Memory B cell (primary cell): ENCODE measurements around the gene MYOC.
"Not testable (repeated sequence)": the region's sequence is repeated elsewhere in the genome, so short reads cannot be mapped to it uniquely, and the experiment has no call there.

ENCODE experiments used
- ATAC-seq: fragments of 150-1000 bp; cut with Tn5 transposase; 2 replicates; pipeline ENCODE4 v1.10.0; 2021; ENCODE audit warnings: low read depth, mild to moderate bottlenecking, moderate library complexity
- DNase-seq, 2 donors: peaks; one replicate each; pipeline ENCODE4 v3.0.0; 2022; ENCODE audit warnings: low spot score in 2 of 2
- H3K27ac Mint-ChIP-seq: one replicate; pipeline ENCODE4 v1.8.0; 2022; ENCODE audit warnings: mild to moderate bottlenecking, moderate library complexity, mixed read lengths
- H3K27me3 Mint-ChIP-seq: one replicate; pipeline ENCODE4 v1.8.0; 2022; ENCODE audit warnings: mixed read lengths
- H3K36me3 Mint-ChIP-seq: one replicate; pipeline ENCODE4 v1.8.0; 2022; ENCODE audit warnings: mild to moderate bottlenecking, mixed read lengths
- H3K4me1 Mint-ChIP-seq: one replicate; pipeline ENCODE4 v1.8.0; 2022; ENCODE audit warnings: mixed read lengths
- H3K4me3 Mint-ChIP-seq: one replicate; pipeline ENCODE4 v1.8.0; 2022; ENCODE audit warnings: mild to moderate bottlenecking, moderate library complexity, mixed read lengths
- H3K9me3 Mint-ChIP-seq: one replicate; pipeline ENCODE4 v1.8.0; 2022; ENCODE audit warnings: mixed read lengths

The MYOC gene

GRCh38 chr1:171641076-171641864 is 11.2 kb downstream of the MYOC start:
- Mint-ChIP-seq H3K9me3 (no peaks in the 10 kb centered on the region), H3K36me3 (no peaks in the 10 kb centered on the region), H3K27me3 (peaks cover 4% of the 10 kb centered on the region), H3K4me3 (no peak overlapping the region), H3K27ac (no peak overlapping the region), H3K4me1 (peaks cover 8% of the 10 kb centered on the region)
- no peak for ATAC-seq
- DNase-seq, result no peak

DNA sequence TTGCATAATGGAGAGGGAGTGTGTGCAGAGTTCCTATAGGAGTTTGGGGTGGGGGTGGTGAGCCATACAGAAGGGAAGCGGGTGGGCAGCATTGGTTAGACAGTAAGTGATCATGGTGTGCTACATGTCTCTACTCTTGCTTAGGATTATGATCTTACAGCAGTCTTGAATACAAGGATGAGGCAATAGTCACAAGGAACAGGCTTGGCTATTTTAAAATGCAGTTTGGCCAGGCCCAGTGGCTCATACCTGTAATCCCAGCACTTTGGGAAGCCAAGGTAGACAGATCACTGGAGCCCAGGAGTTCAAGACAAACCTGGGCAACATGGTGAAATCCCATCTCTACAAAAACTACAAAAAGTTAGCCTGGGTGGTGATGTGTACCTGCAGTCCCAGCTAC is 12.3 kb downstream of the MYOC start:
- no peak overlapping the region for H3K27ac Mint-ChIP-seq
- H3K36me3 Mint-ChIP-seq, result no peaks in the 10 kb centered on the region
- H3K4me3 Mint-ChIP-seq, result no peak overlapping the region
- no peaks in the 10 kb centered on the region for H3K9me3 Mint-ChIP-seq
- H3K27me3 Mint-ChIP-seq, result peaks cover under 1% of the 10 kb centered on the region
- peaks cover 5% of the 10 kb centered on the region for H3K4me1 Mint-ChIP-seq
- no peak for ATAC-seq
- DNase-seq, result no peak

GRCh38 chr1:171637928-171638576 is 14.4 kb downstream of the MYOC start:
- H3K4me3 Mint-ChIP-seq, result no peak overlapping the region
- H3K9me3 Mint-ChIP-seq, result no peaks in the 10 kb centered on the region
- no peaks in the 10 kb centered on the region for H3K36me3 Mint-ChIP-seq
- no peak overlapping the region for H3K27ac Mint-ChIP-seq
- ATAC-seq (no peak), DNase-seq (no peak)
- no peaks in the 10 kb centered on the region for H3K27me3 Mint-ChIP-seq
- no peaks in the 10 kb centered on the region for H3K4me1 Mint-ChIP-seq

GRCh38 chr1:171636141-171636540 is 16.3 kb downstream of the MYOC start:
- no peaks in the 10 kb centered on the region for H3K9me3 Mint-ChIP-seq
- H3K27me3 Mint-ChIP-seq, result peaks cover 4% of the 10 kb centered on the region
- DNase-seq (no peak), ATAC-seq (no peak)
- H3K27ac Mint-ChIP-seq, result no peak overlapping the region
- no peaks in the 10 kb centered on the region for H3K36me3 Mint-ChIP-seq
- H3K4me1 Mint-ChIP-seq, result no peaks in the 10 kb centered on the region
- H3K4me3 Mint-ChIP-seq, result no peak overlapping the region

DNA sequence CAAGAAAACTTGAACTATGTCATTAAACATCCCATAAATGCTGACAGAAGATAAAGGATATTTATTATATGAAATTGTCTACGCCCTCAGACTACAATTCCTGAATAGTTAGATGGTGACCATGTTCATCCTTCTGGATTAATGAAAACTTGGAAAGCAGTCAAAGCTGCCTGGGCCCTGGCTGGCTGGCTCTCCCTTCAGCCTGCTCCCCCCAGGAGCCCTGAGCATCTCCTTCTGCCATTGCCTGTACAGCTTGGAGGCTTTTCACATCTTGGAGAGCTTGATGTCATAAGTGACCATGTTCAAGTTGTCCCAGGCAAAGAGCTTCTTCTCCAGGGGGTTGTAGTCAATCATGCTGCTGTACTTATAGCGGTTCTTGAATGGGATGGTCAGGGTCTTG is 16.8 kb downstream of the MYOC start:
- H3K9me3 Mint-ChIP-seq, result no peaks in the 10 kb centered on the region
- ATAC-seq (no peak), DNase-seq (no peak)
- peaks cover 4% of the 10 kb centered on the region for H3K27me3 Mint-ChIP-seq
- H3K27ac Mint-ChIP-seq, result no peak overlapping the region
- no peaks in the 10 kb centered on the region for H3K4me1 Mint-ChIP-seq
- H3K4me3 Mint-ChIP-seq, result no peak overlapping the region
- no peaks in the 10 kb centered on the region for H3K36me3 Mint-ChIP-seq

GRCh38 chr1:171628225-171628624 is 24.3 kb downstream of the MYOC start:
- ATAC-seq, result no peak
- no peaks in the 10 kb centered on the region for H3K9me3 Mint-ChIP-seq
- no peak for DNase-seq

GRCh38 chr1:171627020-171627419 is 25.5 kb downstream of the MYOC start:
- DNase-seq (no peak), ATAC-seq (no peak)
- Mint-ChIP-seq H3K36me3 (no peaks in the 10 kb centered on the region), H3K27ac (no peak overlapping the region), H3K4me3 (no peak overlapping the region), H3K9me3 (no peaks in the 10 kb centered on the region), H3K27me3 (peaks cover 10% of the 10 kb centered on the region), H3K4me1 (no peaks in the 10 kb centered on the region)

More at GRCh38 chr1:171628225-171628624, 24.3 kb downstream of the MYOC start:
- no peaks in the 10 kb centered on the region for H3K36me3 Mint-ChIP-seq
- peaks cover 14% of the 10 kb centered on the region for H3K27me3 Mint-ChIP-seq
- H3K4me3 Mint-ChIP-seq, result no peak overlapping the region
- H3K27ac Mint-ChIP-seq, result no peak overlapping the region
- no peaks in the 10 kb centered on the region for H3K4me1 Mint-ChIP-seq

DNA sequence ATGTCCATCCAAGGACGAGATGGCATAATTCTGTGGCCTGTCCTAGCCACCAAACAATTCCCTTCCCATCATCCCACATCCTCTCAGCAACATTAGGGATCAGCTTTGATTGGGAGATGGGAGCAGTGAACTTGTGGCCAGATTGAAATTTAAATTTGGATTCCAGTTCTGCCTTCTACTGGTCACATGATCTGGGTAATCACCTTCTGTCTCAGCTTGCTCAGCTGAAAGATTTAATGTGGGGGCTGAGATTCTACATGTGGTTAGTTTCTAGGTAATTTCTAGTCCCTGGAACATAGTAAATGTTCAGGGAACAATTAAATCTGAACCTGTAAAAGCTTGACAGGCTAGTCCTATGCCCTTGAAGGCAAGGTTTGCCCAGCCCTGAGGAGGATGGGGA is 27.3 kb downstream of the MYOC start:
- Mint-ChIP-seq H3K4me1 (no peaks in the 10 kb centered on the region), H3K4me3 (no peak overlapping the region), H3K27me3 (peaks cover 8% of the 10 kb centered on the region), H3K9me3 (no peaks in the 10 kb centered on the region), H3K27ac (no peak overlapping the region), H3K36me3 (no peaks in the 10 kb centered on the region)
- ATAC-seq (no peak), DNase-seq (no peak)

DNA sequence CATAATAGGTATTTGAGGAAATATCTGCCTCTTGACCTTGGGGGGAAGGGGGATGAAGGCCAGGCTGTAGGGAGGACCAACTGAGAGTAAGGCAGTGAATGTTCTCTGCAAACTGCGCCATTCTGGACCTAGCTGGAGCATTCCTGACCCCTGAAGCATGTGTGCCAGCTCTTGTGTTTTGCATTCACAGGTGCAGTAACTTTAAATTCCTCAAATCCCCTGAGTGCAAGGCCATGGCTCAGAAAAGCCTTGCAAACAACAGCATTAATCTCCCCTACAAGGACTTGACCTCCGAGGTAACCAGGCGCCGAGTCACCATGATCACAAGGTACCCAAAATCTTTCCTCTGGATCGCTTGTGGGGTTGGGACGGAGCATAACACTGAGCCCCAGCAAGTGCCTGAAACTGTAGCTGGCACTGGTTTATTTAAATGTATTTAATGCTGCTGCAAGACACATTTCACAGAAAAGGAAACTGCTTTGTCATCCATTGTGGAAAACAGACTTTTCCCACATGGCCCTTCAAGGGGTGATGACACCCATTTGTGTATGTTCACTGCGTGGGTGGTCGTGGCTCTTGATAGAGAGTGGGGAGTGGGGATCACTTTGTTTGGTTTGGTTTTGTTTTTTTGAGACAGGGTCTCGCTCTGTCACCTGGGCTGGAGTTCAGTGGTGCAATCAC is 28.7 kb downstream of the MYOC start:
- no peak for DNase-seq
- Mint-ChIP-seq H3K4me3 (no peak overlapping the region), H3K36me3 (no peaks in the 10 kb centered on the region), H3K27ac (no peak overlapping the region), H3K9me3 (no peaks in the 10 kb centered on the region), H3K27me3 (peaks cover 2% of the 10 kb centered on the region), H3K4me1 (no peaks in the 10 kb centered on the region)
- ATAC-seq, result no peak

DNA sequence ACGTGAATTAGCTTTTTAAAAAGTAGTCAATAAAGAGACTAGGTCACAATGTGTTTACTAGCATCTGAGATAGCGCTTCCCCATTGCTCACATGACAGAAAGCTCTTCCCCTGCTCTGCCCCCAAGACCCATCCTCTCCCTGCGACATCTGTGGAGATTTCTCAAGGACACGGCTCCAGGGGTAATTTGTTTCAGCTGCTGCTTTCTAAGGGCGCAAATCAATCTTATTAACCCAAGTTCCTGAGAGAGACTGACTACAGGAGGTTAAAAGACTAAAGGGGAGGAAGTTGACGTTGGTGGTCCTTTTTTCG is 30.4 kb downstream of the MYOC start, which contains the start of gene MYOCOS:
MYOCOS (plus strand) TSS at position 92 of the 311 bp plus-strand sequence. CDS start 1,641 bp downstream, outside the sequence.
- no peak for DNase-seq
- no peak within 1 kb of the TSS for H3K27ac Mint-ChIP-seq
- H3K27me3 Mint-ChIP-seq, result peaks cover 2% of the 10 kb centered on the region
- no peak for ATAC-seq
- H3K9me3 Mint-ChIP-seq, result no peaks in the 10 kb centered on the region
- no peak within 1 kb of the TSS for H3K4me3 Mint-ChIP-seq
- H3K36me3 Mint-ChIP-seq, result no peaks in the 10 kb centered on the region
- H3K4me1 Mint-ChIP-seq, result no peaks in the 10 kb centered on the region

DNA sequence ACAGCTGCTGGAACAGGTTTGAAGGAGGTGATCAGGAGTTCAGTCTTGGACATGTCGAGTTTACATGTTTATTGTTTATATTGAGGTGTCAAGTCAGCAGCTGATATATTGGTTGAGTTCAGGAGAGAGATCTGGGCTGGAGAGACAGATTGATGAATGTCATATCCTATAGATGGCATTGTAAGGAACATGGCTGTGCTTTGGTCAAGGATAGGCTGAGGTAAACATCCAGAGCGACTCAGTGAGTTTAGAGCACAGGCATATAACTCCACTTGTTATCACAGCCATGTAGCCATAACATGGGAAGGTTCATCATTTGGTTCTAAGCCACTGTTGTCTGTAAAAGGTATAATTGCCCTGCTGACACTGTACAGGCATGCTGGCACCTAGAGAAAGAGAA is 35.9 kb downstream of the MYOC start:
- Mint-ChIP-seq H3K36me3 (no peaks in the 10 kb centered on the region), H3K4me3 (no peak overlapping the region), H3K27ac (no peak overlapping the region), H3K9me3 (no peaks in the 10 kb centered on the region), H3K4me1 (no peaks in the 10 kb centered on the region), H3K27me3 (no peaks in the 10 kb centered on the region)
- no peak for ATAC-seq
- no peak for DNase-seq

GRCh38 chr1:171615122-171615906 is 37.2 kb downstream of the MYOC start:
- not testable (repeated sequence) for H3K36me3 Mint-ChIP-seq, H3K27ac Mint-ChIP-seq, H3K4me1 Mint-ChIP-seq, H3K4me3 Mint-ChIP-seq, DNase-seq, H3K27me3 Mint-ChIP-seq, ATAC-seq, H3K9me3 Mint-ChIP-seq

DNA sequence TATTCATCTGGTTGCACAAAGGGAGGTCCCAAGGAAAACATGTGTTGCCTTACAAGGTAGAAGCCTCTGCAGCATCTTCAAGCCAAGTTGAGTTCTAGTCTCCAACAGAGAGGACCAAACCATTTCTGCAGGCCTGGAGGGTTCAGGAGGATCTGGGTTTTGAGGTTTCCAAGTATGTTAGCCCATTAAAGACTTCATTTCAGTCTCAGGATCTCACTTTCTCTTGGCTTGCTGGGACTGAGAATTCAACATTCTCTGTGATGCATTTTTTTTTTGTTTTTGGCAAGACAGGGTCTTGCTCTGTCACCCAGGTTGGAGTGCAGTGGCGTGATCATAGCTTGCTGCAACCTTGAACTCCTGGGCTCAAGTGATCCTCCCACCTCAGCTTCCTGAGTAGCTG is 39.2 kb downstream of the MYOC start:
- H3K27me3 Mint-ChIP-seq, result no peaks in the 10 kb centered on the region
- no peak overlapping the region for H3K27ac Mint-ChIP-seq
- no peaks in the 10 kb centered on the region for H3K4me1 Mint-ChIP-seq
- DNase-seq, result no peak
- H3K4me3 Mint-ChIP-seq, result no peak overlapping the region
- H3K36me3 Mint-ChIP-seq, result no peaks in the 10 kb centered on the region
- H3K9me3 Mint-ChIP-seq, result no peaks in the 10 kb centered on the region
- no peak for ATAC-seq

DNA sequence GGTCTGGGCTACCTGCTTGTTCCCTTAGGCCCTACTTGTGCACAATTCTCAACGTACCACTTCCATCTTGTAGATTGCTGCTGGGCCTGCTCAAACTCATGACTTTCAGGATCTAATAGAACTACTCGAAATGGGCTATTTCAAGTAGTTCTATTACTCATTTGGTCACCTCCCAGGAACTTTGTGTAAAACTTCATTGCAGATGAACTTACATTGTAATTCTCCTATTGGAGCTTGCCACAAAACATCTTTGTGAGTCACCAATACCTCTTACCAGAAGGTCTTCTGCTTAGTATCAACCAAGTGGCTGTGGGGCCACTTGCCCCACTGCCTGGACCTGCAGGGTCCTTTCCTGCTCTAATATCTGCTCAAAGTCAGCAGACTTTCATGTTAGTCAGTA is 41.2 kb downstream of the MYOC start:
- Mint-ChIP-seq H3K4me3 (no peak overlapping the region), H3K4me1 (peaks cover 3% of the 10 kb centered on the region), H3K36me3 (no peaks in the 10 kb centered on the region), H3K27me3 (no peaks in the 10 kb centered on the region), H3K27ac (no peak overlapping the region), H3K9me3 (no peaks in the 10 kb centered on the region)
- DNase-seq, result no peak
- ATAC-seq, result no peak
